GM18511 (cell line): Measurements from ENCODE around the gene FLG2.
"Not testable (repeated sequence)": the region's sequence is repeated elsewhere in the genome, so short reads cannot be mapped to it uniquely, and the experiment has no call there.

Experiments
- ATAC-seq: cut with Tn5 transposase; IDR thresholded peaks from one replicate; pipeline ENCODE4 v1.9.1; 2021; ENCODE audit warnings: mild to moderate bottlenecking, moderate library complexity; ENCODE audit not compliant: unreplicated experiment

Gene FLG2

GRCh38 chr1:152313319-152313801 is 46.4 kb downstream of the FLG2 start:
- no peak for ATAC-seq

- not testable (repeated sequence) for ATAC-seq
These were observed 47.6 kb downstream of the FLG2 start for GRCh38 chr1:152312169-152312568.

GRCh38 chr1:152309955-152310354 is 49.9 kb downstream of the FLG2 start:
- ATAC-seq, result no peak

- ATAC-seq, result not testable (repeated sequence)
These were observed 50.4 kb downstream of the FLG2 start for GRCh38 chr1:152309320-152309901.

- not testable (repeated sequence) for ATAC-seq
These were observed 51.0 kb downstream of the FLG2 start for GRCh38 chr1:152308758-152309157.

- not testable (repeated sequence) for ATAC-seq
These were observed 51.8 kb downstream of the FLG2 start for GRCh38 chr1:152307970-152308369.

GRCh38 chr1:152306123-152306522 is 53.7 kb downstream of the FLG2 start:
- not testable (repeated sequence) for ATAC-seq

GRCh38 chr1:152304773-152305172 is 55.0 kb downstream of the FLG2 start:
- ATAC-seq, result not testable (repeated sequence)

- not testable (repeated sequence) for ATAC-seq
These were observed 56.5 kb downstream of the FLG2 start for GRCh38 chr1:152303139-152303872.
